ENCODE measurements around the gene STIM1. TPM values are rescaled to one million over a fixed set of nuclear protein-coding genes. Genes with fewer than 3 reads are reported as not detected.

STIM1 gene
- total RNA-seq, 1 donor from 2014 or later = 9.6 TPM

DNA sequence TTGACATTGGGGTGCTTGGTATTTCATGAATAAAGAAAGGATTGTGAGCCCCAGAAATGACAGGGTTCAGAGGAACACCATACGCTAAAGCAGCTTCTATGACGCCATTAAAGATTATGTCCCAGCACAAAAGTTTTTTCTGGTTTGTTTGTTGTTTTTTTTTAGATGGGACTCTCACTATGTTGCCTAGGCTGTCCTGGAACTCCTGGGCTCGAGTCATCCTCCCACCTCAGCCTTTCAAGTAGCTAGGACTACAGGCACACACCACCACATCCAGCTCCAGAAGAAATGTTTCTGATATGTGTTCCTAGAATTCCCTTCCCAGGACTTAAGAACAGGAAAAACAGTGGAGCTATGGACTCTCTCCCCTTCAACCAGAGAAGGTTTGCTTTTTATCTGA lies 12.1 kb upstream of the STIM1 start:
- Mint-ChIP-seq H3K9me3 (ENCODE audit: unreplicated experiment) (peaks cover 8% of the 10 kb centered on the region), H3K4me3 (ENCODE audit: unreplicated experiment) (no peak overlapping the region), H3K27ac (ENCODE audit: unreplicated experiment) (no peak overlapping the region), H3K4me1 (ENCODE audit: low read depth, unreplicated experiment) (peaks cover 10% of the 10 kb centered on the region), H3K27me3 (ENCODE audit: unreplicated experiment) (peaks cover 10% of the 10 kb centered on the region), H3K36me3 (ENCODE audit: unreplicated experiment) (peaks cover 2% of the 10 kb centered on the region)
- no peak for DNase-seq
- no peak for TF ChIP-seq CTCF (IDR thresholded peaks at IDR 0.05; ENCODE audit: partially characterized antibody, unreplicated experiment)

- no peaks in the 10 kb centered on the region for H3K4me1 Mint-ChIP-seq (ENCODE audit: low read depth, unreplicated experiment)
Observed at GRCh38 chr11:3845246-3845645, 10.2 kb upstream of the STIM1 start.

DNA sequence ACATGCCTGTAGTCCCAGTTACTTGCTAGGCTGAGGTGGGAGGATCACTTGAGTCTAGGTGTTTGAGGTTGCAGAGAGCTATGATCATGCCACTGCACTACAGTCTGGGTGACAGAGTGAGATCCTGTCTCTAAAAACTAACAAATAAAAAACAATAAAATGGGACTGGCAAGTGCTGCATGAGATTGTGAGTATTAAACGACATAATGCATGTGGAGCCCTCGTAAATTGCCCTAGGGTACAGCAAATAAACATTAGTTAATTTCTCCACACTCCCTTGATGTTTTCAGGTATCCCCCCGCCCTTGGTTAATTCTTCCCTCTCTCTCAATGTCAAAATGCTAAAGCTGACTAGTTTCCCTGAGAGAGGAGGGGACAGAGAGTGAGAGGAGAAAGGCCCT lies 9.8 kb upstream of the STIM1 start:
- TF ChIP-seq CTCF (IDR thresholded peaks at IDR 0.05; ENCODE audit: partially characterized antibody, unreplicated experiment) = no peak
- no peak overlapping the region for H3K27ac Mint-ChIP-seq (ENCODE audit: unreplicated experiment)
- no peaks in the 10 kb centered on the region for H3K36me3 Mint-ChIP-seq (ENCODE audit: unreplicated experiment)
- H3K9me3 Mint-ChIP-seq (ENCODE audit: unreplicated experiment) = no peaks in the 10 kb centered on the region
- H3K27me3 Mint-ChIP-seq (ENCODE audit: unreplicated experiment) = no peaks in the 10 kb centered on the region
- DNase-seq = no peak
- no peaks in the 10 kb centered on the region for H3K4me1 Mint-ChIP-seq (ENCODE audit: low read depth, unreplicated experiment)
- H3K4me3 Mint-ChIP-seq (ENCODE audit: unreplicated experiment) = no peak overlapping the region

More at GRCh38 chr11:3845246-3845645, 10.2 kb upstream of the STIM1 start:
- Mint-ChIP-seq H3K36me3 (ENCODE audit: unreplicated experiment) (no peaks in the 10 kb centered on the region), H3K27me3 (ENCODE audit: unreplicated experiment) (no peaks in the 10 kb centered on the region), H3K4me3 (ENCODE audit: unreplicated experiment) (no peak overlapping the region), H3K9me3 (ENCODE audit: unreplicated experiment) (no peaks in the 10 kb centered on the region), H3K27ac (ENCODE audit: unreplicated experiment) (no peak overlapping the region)
- no peak for TF ChIP-seq CTCF (IDR thresholded peaks at IDR 0.05; ENCODE audit: partially characterized antibody, unreplicated experiment)
- DNase-seq = no peak

GRCh38 chr11:3849297-3849874 lies 6.1 kb upstream of the STIM1 start:
- no peak for DNase-seq
- H3K9me3 Mint-ChIP-seq (ENCODE audit: unreplicated experiment) = no peaks in the 10 kb centered on the region
- TF ChIP-seq CTCF (IDR thresholded peaks at IDR 0.05; ENCODE audit: partially characterized antibody, unreplicated experiment) = peak; percentile 63
- H3K36me3 Mint-ChIP-seq (ENCODE audit: unreplicated experiment) = no peaks in the 10 kb centered on the region
- H3K27me3 Mint-ChIP-seq (ENCODE audit: unreplicated experiment) = no peaks in the 10 kb centered on the region
- H3K4me3 Mint-ChIP-seq (ENCODE audit: unreplicated experiment) = no peak overlapping the region
- H3K4me1 Mint-ChIP-seq (ENCODE audit: low read depth, unreplicated experiment) = no peaks in the 10 kb centered on the region
- H3K27ac Mint-ChIP-seq (ENCODE audit: unreplicated experiment) = no peak overlapping the region

GRCh38 chr11:3853545-3853842 lies 2.0 kb upstream of the STIM1 start:
- Mint-ChIP-seq H3K9me3 (ENCODE audit: unreplicated experiment) (no peaks in the 10 kb centered on the region), H3K4me1 (ENCODE audit: low read depth, unreplicated experiment) (no peaks in the 10 kb centered on the region), H3K4me3 (ENCODE audit: unreplicated experiment) (no peak overlapping the region), H3K27ac (ENCODE audit: unreplicated experiment) (no peak overlapping the region), H3K36me3 (ENCODE audit: unreplicated experiment) (no peaks in the 10 kb centered on the region), H3K27me3 (ENCODE audit: unreplicated experiment) (no peaks in the 10 kb centered on the region)
- TF ChIP-seq CTCF (IDR thresholded peaks at IDR 0.05; ENCODE audit: partially characterized antibody, unreplicated experiment) = no peak
- DNase-seq = no peak
